Stomach (tissue), 9 donors: ENCODE measurements around the gene UBALD1. TPM values are rescaled to one million over a fixed set of nuclear protein-coding genes. Genes with fewer than 3 reads are reported as not detected.

ENCODE experiments used
- DNase-seq, 2 donors: peaks; one replicate each; pipeline versions ENCODE4 v3.0.0 to v3.0.0-alpha.2; 2013 to 2019
- H3K27ac ChIP-seq, 5 donors: fragments of 200-600 bp in 4 of 5; sonication (generic) in 4 of 5; one replicate each; pipeline ENCODE4 v1.5.1; 2013 to 2019; ENCODE audit warnings: mild to moderate bottlenecking in 1 of 5, moderate library complexity in 1 of 5
- H3K27me3 ChIP-seq, 3 donors: fragments of 200-600 bp; sonication (generic); one replicate each; pipeline ENCODE4 v1.5.1; 2017 to 2019; ENCODE audit warnings: mixed run types in 1 of 3
- H3K36me3 ChIP-seq, 4 donors: fragments of 200-600 bp; sonication (generic); 1 replicate in 3 of 4; 2 replicates in 1 of 4; pipeline ENCODE4 v1.5.1; 2016 to 2019
- H3K4me1 ChIP-seq, 4 donors: fragments of 200-600 bp; sonication (generic); one replicate each; pipeline ENCODE4 v1.5.1; 2016 to 2019
- H3K4me3 ChIP-seq, 4 donors: fragments of 200-600 bp; sonication (generic) in 3 of 4; one replicate each; pipeline ENCODE4 v1.5.1; 2016 to 2019; ENCODE audit warnings: mild to moderate bottlenecking in 1 of 4
- H3K9me3 ChIP-seq, 4 donors: fragments of 200-600 bp; sonication (generic); one replicate each; pipeline ENCODE4 v1.5.1; 2016 to 2019
- CTCF ChIP-seq, 7 experiments: fragments of 450-650 bp in 4 of 7; fragments of 200-600 bp in 3 of 7; sonication (generic) in 3 of 7; IDR thresholded peaks; one replicate each; pipeline ENCODE4 v1.5.1; 2016 to 2019; ENCODE audit warnings: antibody characterized with exemption in 7 of 7, control low read depth in 2 of 7, mild to moderate bottlenecking in 1 of 7
- EP300 ChIP-seq: sonication (generic); formaldehyde crosslinking; IDR thresholded peaks from one replicate; pipeline ENCODE4 v1.6.1; 2017; ENCODE audit warnings: antibody characterized with exemption
- POLR2A ChIP-seq, 4 donors: fragments of 450-650 bp; IDR thresholded peaks; one replicate each; pipeline ENCODE4 v1.6.1; 2016; ENCODE audit warnings: antibody characterized with exemption in 4 of 4, control low read depth in 2 of 4, mild to moderate bottlenecking in 1 of 4, moderate library complexity in 1 of 4
- POLR2AphosphoS5 ChIP-seq, 3 donors: sonication (generic); formaldehyde crosslinking; IDR thresholded peaks; one replicate each; pipeline ENCODE4 v1.6.1; 2016; ENCODE audit warnings: antibody characterized with exemption in 3 of 3
- WGBS, 5 donors: extraction: QIAGEN DNeasy Blood & Tissue Kit in 3 of 5; methylation state at CpG; one replicate each; pipeline versions ENCODE4 v1.1.5 to v1.1.7; 2013 to 2018; 5-methylcytosine and 5-hydroxymethylcytosine counted together
- intact Hi-C: fragments of 100-400 bp; cut with DNase I; formaldehyde crosslinking; loops from one replicate; pipeline ENCODE4 v1.15.1; 2023; ENCODE audit warnings: low total_unique reads
- polyA plus RNA-seq, 3 donors: library from polyadenylated mRNA; stranded (reverse); fragments of 200-250 nt; gene quantifications; one replicate each; pipeline ENCODE4 v1.2.3, GENCODE V29; 2013
- total RNA-seq, 5 donors: library from RNA; depleted of rRNA; stranded (reverse); fragments of >200 nt; gene quantifications; one replicate each; pipeline versions ENCODE4 v1.1.0 to v1.2.3, GENCODE V29; 2014 to 2016
- donor health status: healthy with polysubstance abuse.
- donor health status: Bipolar disorder and iron deficiency.
- donor health status: healthy.

The UBALD1 gene
- total and polyA plus RNA-seq, 8 donors: 0.58 to 77.2 (median 24.1) TPM

- peaks cover 5 to 66% (median 34%) of the 10 kb centered on the region in 4 donors for H3K36me3 ChIP-seq
- no peak for DNase-seq
- no peaks in the 10 kb centered on the region for H3K9me3 ChIP-seq
- WGBS, 5 donors: 87 to 93% (median 89%) methylated on average over 18 to 22 of the region's 22 CpGs
- H3K27me3 ChIP-seq: no peaks in the 10 kb centered on the region
- H3K4me1 ChIP-seq: peaks cover 3 to 33% (median 26%) of the 10 kb centered on the region in 4 donors
- intact Hi-C loops: no loop called here
- H3K4me3 ChIP-seq: no peak overlapping the region
- no peak overlapping the region for H3K27ac ChIP-seq
- TF ChIP-seq CTCF (IDR thresholded peaks at IDR 0.05): no peak
- TF ChIP-seq POLR2AphosphoS5 (IDR thresholded peaks at IDR 0.05): no peak
- no peak for TF ChIP-seq POLR2A (IDR thresholded peaks at IDR 0.05)
- no peak for TF ChIP-seq EP300
These were observed 32.3 kb upstream of the UBALD1 start for GRCh38 chr16:4646773-4647643.

- peaks cover 22 to 57% (median 33%) of the 10 kb centered on the region in 4 donors for H3K4me1 ChIP-seq
- no peak overlapping the region for H3K4me3 ChIP-seq
- H3K27ac ChIP-seq: peak overlapping the region in 2 of 5 donors; percentile 18 to 56
- H3K9me3 ChIP-seq: no peaks in the 10 kb centered on the region
- DNase-seq: no peak
- TF ChIP-seq POLR2AphosphoS5 (IDR thresholded peaks at IDR 0.05): no peak
- TF ChIP-seq POLR2A (IDR thresholded peaks at IDR 0.05): no peak
- TF ChIP-seq CTCF (IDR thresholded peaks at IDR 0.05): no peak
- no peak for TF ChIP-seq EP300
- 83 to 95% (median 88%) methylated on average over 14 of the region's 14 CpGs for WGBS, 5 donors
- H3K27me3 ChIP-seq: no peaks in the 10 kb centered on the region
- intact Hi-C loops: no loop called here
- H3K36me3 ChIP-seq: peaks cover 0 to 52% (median 12%) of the 10 kb centered on the region in 4 donors
These were observed 27.2 kb upstream of the UBALD1 start for GRCh38 chr16:4641895-4642294.

- H3K4me1 ChIP-seq: peaks cover 20 to 59% (median 34%) of the 10 kb centered on the region in 4 donors
- peaks cover 0 to 49% (median 14%) of the 10 kb centered on the region in 4 donors for H3K36me3 ChIP-seq
These were observed 26.6 kb upstream of the UBALD1 start for GRCh38 chr16:4641306-4641687.

More at GRCh38 chr16:4641306-4641687, 26.6 kb upstream of the UBALD1 start:
- no peak for DNase-seq
- WGBS, 5 donors: 61 to 75% (median 71%) methylated on average over 5 of the region's 5 CpGs
- TF ChIP-seq CTCF (IDR thresholded peaks at IDR 0.05): no peak
- TF ChIP-seq POLR2AphosphoS5 (IDR thresholded peaks at IDR 0.05): no peak
- no peak for TF ChIP-seq POLR2A (IDR thresholded peaks at IDR 0.05)
- no peak for TF ChIP-seq EP300
- intact Hi-C loops: no loop called here
- H3K27me3 ChIP-seq: no peaks in the 10 kb centered on the region
- H3K27ac ChIP-seq: peak overlapping the region in 4 of 5 donors; percentile 24 to 56 (median 52)
- H3K9me3 ChIP-seq: no peaks in the 10 kb centered on the region
- no peak overlapping the region for H3K4me3 ChIP-seq
